Nephron (organoid): Measurements from ENCODE around the gene S1PR2.
"Not testable (repeated sequence)": the region's sequence is repeated elsewhere in the genome, so short reads cannot be mapped to it uniquely, and the experiment has no call there.

Experiments
- H3K27ac Mint-ChIP-seq, 3 experiments: 2 replicates each; pipeline ENCODE4 v1.8.0; 2020; ENCODE audit warnings: mixed read lengths in 3 of 3, mild to moderate bottlenecking in 2 of 3, moderate library complexity in 1 of 3
- H3K27me3 Mint-ChIP-seq: 2 replicates; pipeline ENCODE4 v1.8.0; 2021; ENCODE audit warnings: low read depth, mild to moderate bottlenecking, moderate library complexity, mixed read lengths
- H3K36me3 Mint-ChIP-seq: 2 replicates; pipeline ENCODE4 v1.8.0; 2020; ENCODE audit warnings: low read depth, mixed read lengths
- H3K4me1 Mint-ChIP-seq: 2 replicates; pipeline ENCODE4 v1.8.0; 2020; ENCODE audit warnings: mixed read lengths
- H3K4me3 Mint-ChIP-seq, 3 experiments: 2 replicates each; pipeline ENCODE4 v1.8.0; 2020; ENCODE audit warnings: mild to moderate bottlenecking in 3 of 3, mixed read lengths in 3 of 3, moderate library complexity in 2 of 3
- H3K9me3 Mint-ChIP-seq: 2 replicates; pipeline ENCODE4 v1.8.0; 2020; ENCODE audit warnings: mixed read lengths
- TF ChIP-seq, protein P1 (sequence below), 3 experiments: fragments of 200-600 bp; sonication (generic); IDR thresholded peaks; one replicate each; pipeline ENCODE4 v1.5.0; 2021; ENCODE audit warnings: antibody characterized with exemption in 3 of 3; ENCODE audit not compliant: unreplicated experiment in 3 of 3

S1PR2 gene

DNA sequence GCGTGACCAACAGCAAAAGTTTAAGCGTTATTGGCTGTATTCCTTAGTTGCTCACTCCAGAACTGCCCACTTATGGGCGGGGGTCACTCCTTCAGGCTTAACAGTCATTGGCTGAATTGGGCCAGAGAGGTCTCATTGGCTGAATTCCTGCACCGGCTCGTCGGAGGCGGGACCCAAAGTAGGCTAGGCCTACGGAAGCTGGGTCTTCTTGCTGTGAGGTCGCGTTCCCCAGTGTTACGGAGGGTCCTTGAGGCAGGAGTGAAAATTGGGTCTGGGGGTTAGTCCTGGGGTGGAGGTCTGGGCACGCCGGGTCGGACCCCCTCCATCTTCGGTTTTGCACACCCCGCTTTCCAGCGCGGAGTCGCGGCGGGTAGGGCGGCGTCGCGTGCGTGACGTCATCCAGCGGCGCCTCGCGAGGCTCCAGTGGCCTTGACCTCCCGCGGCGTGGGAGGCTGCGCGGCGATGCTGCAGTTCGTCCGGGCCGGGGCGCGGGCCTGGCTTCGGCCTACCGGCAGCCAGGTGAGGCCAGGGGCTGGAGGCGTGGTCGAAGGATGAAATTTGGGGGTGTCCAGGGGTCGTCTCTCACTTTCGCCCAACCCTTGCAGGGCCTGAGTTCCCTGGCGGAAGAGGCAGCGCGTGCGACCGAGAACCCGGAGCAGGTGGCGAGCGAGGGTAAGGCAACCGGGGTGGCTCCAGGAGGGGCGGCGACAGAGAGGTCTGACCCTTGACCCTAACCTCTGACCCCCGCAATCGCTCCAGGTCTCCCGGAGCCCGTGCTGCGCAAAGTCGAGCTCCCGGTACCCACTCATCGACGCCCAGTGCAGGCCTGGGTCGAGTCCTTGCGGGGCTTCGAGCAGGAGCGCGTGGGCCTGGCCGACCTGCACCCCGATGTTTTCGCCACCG is 20.9 kb upstream of the S1PR2 start, which contains the start of gene MRPL4:
TSS of gene MRPL4 (plus strand) at position 423 of the 903 bp plus-strand sequence. CDS start at position 463, 40 bp downstream.
- Mint-ChIP-seq H3K4me1 (peaks cover 14% of the 10 kb centered on the region), H3K27ac (peak within 1 kb of the TSS; percentile 96 to 99 (median 96)), H3K36me3 (peaks cover 26% of the 10 kb centered on the region), H3K27me3 (no peaks in the 10 kb centered on the region), H3K4me3 (peak within 1 kb of the TSS; percentile 98 to 100 (median 99)), H3K9me3 (no peaks in the 10 kb centered on the region)
- TF ChIP-seq, protein P1, sequence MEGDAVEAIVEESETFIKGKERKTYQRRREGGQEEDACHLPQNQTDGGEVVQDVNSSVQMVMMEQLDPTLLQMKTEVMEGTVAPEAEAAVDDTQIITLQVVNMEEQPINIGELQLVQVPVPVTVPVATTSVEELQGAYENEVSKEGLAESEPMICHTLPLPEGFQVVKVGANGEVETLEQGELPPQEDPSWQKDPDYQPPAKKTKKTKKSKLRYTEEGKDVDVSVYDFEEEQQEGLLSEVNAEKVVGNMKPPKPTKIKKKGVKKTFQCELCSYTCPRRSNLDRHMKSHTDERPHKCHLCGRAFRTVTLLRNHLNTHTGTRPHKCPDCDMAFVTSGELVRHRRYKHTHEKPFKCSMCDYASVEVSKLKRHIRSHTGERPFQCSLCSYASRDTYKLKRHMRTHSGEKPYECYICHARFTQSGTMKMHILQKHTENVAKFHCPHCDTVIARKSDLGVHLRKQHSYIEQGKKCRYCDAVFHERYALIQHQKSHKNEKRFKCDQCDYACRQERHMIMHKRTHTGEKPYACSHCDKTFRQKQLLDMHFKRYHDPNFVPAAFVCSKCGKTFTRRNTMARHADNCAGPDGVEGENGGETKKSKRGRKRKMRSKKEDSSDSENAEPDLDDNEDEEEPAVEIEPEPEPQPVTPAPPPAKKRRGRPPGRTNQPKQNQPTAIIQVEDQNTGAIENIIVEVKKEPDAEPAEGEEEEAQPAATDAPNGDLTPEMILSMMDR (IDR thresholded peaks at IDR 0.05; ENCODE audit: unreplicated experiment in 3 of 3): no peak

DNA sequence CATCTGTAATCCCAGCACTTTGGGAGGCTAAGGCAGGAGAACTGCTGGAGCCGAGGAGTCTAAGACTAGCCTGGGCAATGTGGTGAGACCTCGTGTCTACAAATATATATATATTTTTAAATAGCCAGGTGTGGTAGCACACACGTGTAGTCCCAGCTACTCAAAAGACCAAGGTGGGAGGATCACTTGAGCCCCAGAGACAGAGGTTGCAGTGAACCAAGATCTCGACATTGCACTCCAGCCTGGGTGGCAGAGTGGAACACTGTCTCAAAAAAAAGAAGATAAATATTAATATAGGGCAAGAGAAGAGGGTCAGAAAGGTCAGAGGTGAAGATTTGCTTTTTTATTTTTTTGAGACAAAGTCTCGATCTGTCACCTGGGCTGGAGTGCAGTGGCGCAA is 15.4 kb upstream of the S1PR2 start:
- Mint-ChIP-seq H3K27me3 (no peaks in the 10 kb centered on the region), H3K4me3 (no peak overlapping the region), H3K27ac (no peak overlapping the region), H3K9me3 (no peaks in the 10 kb centered on the region), H3K4me1 (peaks cover 5% of the 10 kb centered on the region), H3K36me3 (no peaks in the 10 kb centered on the region)
- TF ChIP-seq, protein P1 (IDR thresholded peaks at IDR 0.05; ENCODE audit: unreplicated experiment in 3 of 3): no peak

DNA sequence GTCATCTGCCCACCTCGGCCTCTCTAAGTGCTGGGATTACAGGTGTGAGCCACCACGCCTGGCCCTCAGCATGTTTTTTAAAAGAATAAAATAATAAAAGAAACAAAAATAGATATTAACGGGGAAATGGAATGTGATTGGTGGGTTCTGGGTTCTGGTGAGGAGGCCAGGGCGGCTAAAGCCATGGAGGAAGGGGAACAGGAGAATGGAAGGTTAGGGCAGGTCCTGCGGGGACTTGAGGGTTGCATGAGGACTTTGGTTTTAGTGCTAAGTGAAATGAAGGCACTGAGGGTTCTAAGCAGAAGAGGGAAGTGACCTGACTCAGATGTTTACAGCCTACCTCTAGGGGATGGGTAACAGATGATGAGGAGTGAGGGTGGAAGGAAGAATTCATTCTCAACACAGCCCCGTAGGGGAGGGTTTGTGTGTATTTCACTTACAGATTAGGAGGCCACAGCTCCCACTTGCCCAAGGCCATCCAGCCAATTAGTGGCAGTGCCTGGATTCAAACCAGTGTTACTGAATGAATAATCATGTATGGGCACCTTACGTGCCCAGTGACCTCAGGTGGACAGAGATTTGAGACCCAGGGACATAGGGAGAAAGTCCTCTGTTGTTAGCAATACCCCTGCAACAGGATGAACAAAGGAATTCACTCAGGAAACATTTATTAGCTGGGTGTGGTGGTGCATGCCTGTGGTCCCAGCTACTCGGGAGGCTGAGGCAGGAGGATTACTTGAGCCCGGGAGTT is 14.2 kb upstream of the S1PR2 start:
- TF ChIP-seq, protein P1 (IDR thresholded peaks at IDR 0.05; ENCODE audit: unreplicated experiment in 3 of 3): no peak
- no peaks in the 10 kb centered on the region for H3K36me3 Mint-ChIP-seq
- H3K27me3 Mint-ChIP-seq: no peaks in the 10 kb centered on the region
- peak overlapping the region in 1 of 3 experiments; percentile 8 for H3K27ac Mint-ChIP-seq
- no peaks in the 10 kb centered on the region for H3K9me3 Mint-ChIP-seq
- H3K4me3 Mint-ChIP-seq: no peak overlapping the region
- peaks cover 4% of the 10 kb centered on the region for H3K4me1 Mint-ChIP-seq

DNA sequence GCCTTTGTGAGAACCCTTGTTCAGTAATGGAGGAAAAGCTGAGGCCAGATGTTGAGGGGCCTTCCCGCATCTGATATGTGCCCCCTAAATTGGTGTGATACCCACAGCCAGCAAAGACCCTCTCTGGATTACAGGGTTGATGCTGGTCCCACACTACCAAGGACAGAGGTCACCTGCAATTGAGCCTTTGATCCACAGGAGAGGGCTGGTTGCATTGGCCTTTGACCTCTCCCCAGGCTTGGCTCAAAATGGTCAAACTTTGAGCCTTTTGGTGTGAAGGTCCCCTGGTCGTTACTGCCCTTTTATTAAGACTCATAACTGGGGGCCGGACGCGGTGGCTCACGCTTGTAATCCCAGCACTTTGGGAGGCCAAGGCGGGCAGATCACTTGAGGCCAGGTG is 12.5 kb upstream of the S1PR2 start:
- no peak overlapping the region for H3K4me3 Mint-ChIP-seq
- H3K9me3 Mint-ChIP-seq: no peaks in the 10 kb centered on the region
- TF ChIP-seq, protein P1 (IDR thresholded peaks at IDR 0.05; ENCODE audit: unreplicated experiment in 3 of 3): no peak
- no peak overlapping the region for H3K27ac Mint-ChIP-seq
- H3K27me3 Mint-ChIP-seq: no peaks in the 10 kb centered on the region
- no peaks in the 10 kb centered on the region for H3K36me3 Mint-ChIP-seq
- H3K4me1 Mint-ChIP-seq: peaks cover 3% of the 10 kb centered on the region

DNA sequence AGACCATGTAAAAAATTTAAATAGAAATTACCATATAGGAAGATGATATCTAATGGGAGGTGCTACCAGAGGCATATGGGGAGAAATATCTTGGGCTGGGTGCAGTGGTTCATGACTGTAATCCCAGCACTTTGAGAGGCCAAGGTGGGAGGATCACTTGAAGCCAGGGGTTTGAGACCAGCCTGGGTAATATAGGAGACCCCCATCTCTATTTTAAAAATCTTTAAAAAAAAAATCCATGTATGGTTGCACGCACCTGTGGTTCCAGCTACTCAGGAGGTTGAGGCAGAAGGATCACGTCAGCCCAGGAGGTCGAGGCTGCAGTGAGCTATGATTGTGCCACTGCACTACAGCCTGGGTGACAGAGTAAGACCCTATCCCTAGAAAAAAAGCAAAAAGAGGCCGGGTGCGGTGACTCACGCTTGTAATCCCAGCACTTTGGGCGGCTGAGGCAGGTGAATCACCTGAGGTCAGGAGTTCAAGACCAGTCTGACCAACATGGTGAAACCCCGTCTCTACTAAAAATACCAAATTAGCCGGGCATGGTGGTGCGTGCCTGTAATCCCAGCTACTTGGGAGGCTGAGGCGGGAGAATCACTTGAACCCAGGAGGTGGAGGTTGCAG is 10.8 kb upstream of the S1PR2 start:
- not testable (repeated sequence) for H3K36me3 Mint-ChIP-seq, H3K27ac Mint-ChIP-seq, H3K9me3 Mint-ChIP-seq, H3K27me3 Mint-ChIP-seq, H3K4me3 Mint-ChIP-seq
- H3K4me1 Mint-ChIP-seq: peaks cover 13% of the 10 kb centered on the region
